Astrocyte (in vitro differentiated cells and primary cell): ENCODE measurements around the gene HCRTR1.

Source experiments
- EZH2 ChIP-seq: IDR thresholded peaks from 2 replicates; pipeline ENCODE4 v1.6.1; 2012; ENCODE audit warnings: mild to moderate bottlenecking, low read length, inconsistent platforms; ENCODE audit not compliant: insufficient read depth
- TF ChIP-seq, protein P1 (sequence below): IDR thresholded peaks from 2 replicates; pipeline ENCODE4 v1.5.1; 2011; ENCODE audit warnings: low read depth, mild to moderate bottlenecking, inconsistent platforms, low read length, moderate library complexity; ENCODE audit not compliant: insufficient read depth

DNA sequence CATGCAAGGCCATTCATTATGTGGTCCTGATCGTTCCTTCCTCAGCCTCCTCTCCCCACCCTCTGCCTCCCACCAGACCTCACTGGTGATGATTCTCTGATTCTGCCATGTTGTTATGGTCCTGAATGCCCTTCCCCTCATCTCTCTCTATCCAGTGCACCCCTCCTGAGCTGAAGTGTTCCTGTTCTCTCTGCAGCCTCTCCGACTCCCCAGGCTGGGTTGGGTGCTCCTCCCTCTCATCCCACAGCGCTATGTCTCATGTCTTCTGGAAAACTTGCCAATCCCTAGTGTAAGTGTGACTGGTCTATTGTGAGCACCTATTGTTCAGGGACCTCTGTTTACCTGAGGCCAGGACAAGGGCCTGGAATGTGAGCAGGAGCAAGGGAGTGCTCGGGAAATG, 38.3 kb downstream of the HCRTR1 start:
- TF ChIP-seq, protein P1, sequence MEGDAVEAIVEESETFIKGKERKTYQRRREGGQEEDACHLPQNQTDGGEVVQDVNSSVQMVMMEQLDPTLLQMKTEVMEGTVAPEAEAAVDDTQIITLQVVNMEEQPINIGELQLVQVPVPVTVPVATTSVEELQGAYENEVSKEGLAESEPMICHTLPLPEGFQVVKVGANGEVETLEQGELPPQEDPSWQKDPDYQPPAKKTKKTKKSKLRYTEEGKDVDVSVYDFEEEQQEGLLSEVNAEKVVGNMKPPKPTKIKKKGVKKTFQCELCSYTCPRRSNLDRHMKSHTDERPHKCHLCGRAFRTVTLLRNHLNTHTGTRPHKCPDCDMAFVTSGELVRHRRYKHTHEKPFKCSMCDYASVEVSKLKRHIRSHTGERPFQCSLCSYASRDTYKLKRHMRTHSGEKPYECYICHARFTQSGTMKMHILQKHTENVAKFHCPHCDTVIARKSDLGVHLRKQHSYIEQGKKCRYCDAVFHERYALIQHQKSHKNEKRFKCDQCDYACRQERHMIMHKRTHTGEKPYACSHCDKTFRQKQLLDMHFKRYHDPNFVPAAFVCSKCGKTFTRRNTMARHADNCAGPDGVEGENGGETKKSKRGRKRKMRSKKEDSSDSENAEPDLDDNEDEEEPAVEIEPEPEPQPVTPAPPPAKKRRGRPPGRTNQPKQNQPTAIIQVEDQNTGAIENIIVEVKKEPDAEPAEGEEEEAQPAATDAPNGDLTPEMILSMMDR: no peak
- TF ChIP-seq EZH2: no peak
